Stimulated activated naive CD4-positive, alpha-beta T cell (primary cell): Measurements from ENCODE around the gene MAB21L4.
A peak's percentile ranks its signal among the peaks of the same experiment; 100 is the strongest.

Source experiments
- DNase-seq, 6 experiments: peaks; one replicate each; lab custom pipeline; 2025; lab: John Stamatoyannopoulos, UW

The MAB21L4 gene

GRCh38 chr2:240925191-240925567 is 29.2 kb upstream of the MAB21L4 start:
- DNase-seq = no peak

- DNase-seq = no peak
These were observed 27.1 kb upstream of the MAB21L4 start for GRCh38 chr2:240922982-240923537.

GRCh38 chr2:240922245-240922981 is 26.5 kb upstream of the MAB21L4 start:
- no peak for DNase-seq

- DNase-seq = no peak
These were observed 26.0 kb upstream of the MAB21L4 start for GRCh38 chr2:240921995-240922244.

- no peak for DNase-seq
These were observed 25.5 kb upstream of the MAB21L4 start for GRCh38 chr2:240921311-240921994.

- DNase-seq = no peak
These were observed 24.9 kb upstream of the MAB21L4 start for GRCh38 chr2:240920783-240921231.

- no peak for DNase-seq
These were observed 24.1 kb upstream of the MAB21L4 start for GRCh38 chr2:240919786-240920782.

- DNase-seq = no peak
These were observed 23.3 kb upstream of the MAB21L4 start for GRCh38 chr2:240919161-240919781.

- no peak for DNase-seq
These were observed 22.5 kb upstream of the MAB21L4 start for GRCh38 chr2:240918258-240919091.

- DNase-seq = no peak
These were observed 21.8 kb upstream of the MAB21L4 start for GRCh38 chr2:240917684-240918257.

- DNase-seq = no peak
These were observed 21.2 kb upstream of the MAB21L4 start for GRCh38 chr2:240917009-240917683.

GRCh38 chr2:240916571-240917008 is 20.6 kb upstream of the MAB21L4 start:
- no peak for DNase-seq

- no peak for DNase-seq
These were observed 19.8 kb upstream of the MAB21L4 start for GRCh38 chr2:240915526-240916341.

- no peak for DNase-seq
These were observed 18.9 kb upstream of the MAB21L4 start for GRCh38 chr2:240914645-240915525.

- DNase-seq = peak; percentile 12 to 61 (median 50)
These were observed 18.1 kb upstream of the MAB21L4 start for GRCh38 chr2:240913810-240914644.

- DNase-seq = no peak
These were observed 17.2 kb upstream of the MAB21L4 start for GRCh38 chr2:240912878-240913809.
